Neutrophil (primary cell): ENCODE measurements around the gene KCNIP2.

Experiments used
- H3K27ac ChIP-seq: fragments of 200-600 bp; sonication (generic); 2 replicates; pipeline ENCODE4 v1.5.1; 2016; ENCODE audit warnings: mild to moderate bottlenecking, moderate library complexity
- H3K27me3 ChIP-seq: fragments of 200-600 bp; sonication (generic); 2 replicates; pipeline ENCODE4 v1.6.0; 2016; ENCODE audit warnings: mild to moderate bottlenecking
- H3K36me3 ChIP-seq: fragments of 200-600 bp; sonication (generic); 2 replicates; pipeline ENCODE4 v1.5.1; 2017
- H3K4me1 ChIP-seq, 2 experiments: fragments of 200-600 bp in 1 of 2; sonication (generic) in 1 of 2; 1 replicate in 1 of 2; 2 replicates in 1 of 2; pipeline versions ENCODE4 v1.5.1 to v1.6.1; 2013 to 2016; ENCODE audit warnings: low read depth in 1 of 2, low read length in 1 of 2, mild to moderate bottlenecking in 1 of 2, moderate library complexity in 1 of 2; ENCODE audit not compliant: control insufficient read depth in 1 of 2, insufficient read depth in 1 of 2
- H3K4me3 ChIP-seq, 2 experiments: fragments of 200-600 bp in 1 of 2; sonication (generic) in 1 of 2; 1 replicate in 1 of 2; 2 replicates in 1 of 2; pipeline ENCODE4 v1.5.1; 2013 to 2016; ENCODE audit warnings: low read depth in 1 of 2, low read length in 1 of 2, mild to moderate bottlenecking in 1 of 2, moderate library complexity in 1 of 2
- H3K9me3 ChIP-seq: fragments of 200-600 bp; sonication (generic); 2 replicates; pipeline ENCODE4 v1.5.1; 2016
- CTCF ChIP-seq: fragments of 200-600 bp; sonication (generic); IDR thresholded peaks from 2 replicates; pipeline ENCODE4 v1.5.1; 2016; ENCODE audit warnings: antibody characterized with exemption

Gene KCNIP2

GRCh38 chr10:101848894-101849351, 5.3 kb upstream of the KCNIP2 start:
- Histone ChIP-seq H3K4me3 (peak overlapping the region; percentile 24 to 35), H3K36me3 (no peaks in the 10 kb centered on the region), H3K27me3 (peaks cover 1% of the 10 kb centered on the region), H3K27ac (peak overlapping the region; percentile 88), H3K9me3 (no peaks in the 10 kb centered on the region), H3K4me1 (peaks cover 41 to 48% of the 10 kb centered on the region in 2 experiments)
- no peak for TF ChIP-seq CTCF

DNA sequence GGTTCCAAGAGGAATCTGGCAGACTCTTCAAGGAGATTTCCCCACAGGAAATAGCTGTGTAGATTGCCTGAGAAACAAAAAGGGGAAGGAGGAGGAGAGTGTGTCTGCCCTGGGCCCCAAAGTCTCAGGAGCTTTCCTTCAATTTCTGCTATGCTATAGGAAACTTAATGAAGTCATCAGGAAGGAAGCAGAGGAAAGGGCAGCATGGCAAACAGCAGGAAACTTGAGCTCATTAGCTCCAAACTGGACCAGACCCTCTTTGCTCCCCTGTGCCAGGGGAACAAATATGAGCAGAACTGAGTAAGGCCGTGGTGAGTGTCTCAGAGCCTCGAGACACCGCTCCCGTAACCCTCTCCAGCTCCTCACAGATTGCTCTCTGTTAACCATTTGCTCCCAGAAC, 4.8 kb upstream of the KCNIP2 start:
- H3K9me3 ChIP-seq = no peaks in the 10 kb centered on the region
- H3K36me3 ChIP-seq = no peaks in the 10 kb centered on the region
- peak overlapping the region; percentile 88 for H3K27ac ChIP-seq
- peaks cover 45 to 49% of the 10 kb centered on the region in 2 experiments for H3K4me1 ChIP-seq
- no peak for TF ChIP-seq CTCF
- H3K27me3 ChIP-seq = peaks cover 7% of the 10 kb centered on the region
- peak overlapping the region; percentile 24 to 35 for H3K4me3 ChIP-seq

DNA sequence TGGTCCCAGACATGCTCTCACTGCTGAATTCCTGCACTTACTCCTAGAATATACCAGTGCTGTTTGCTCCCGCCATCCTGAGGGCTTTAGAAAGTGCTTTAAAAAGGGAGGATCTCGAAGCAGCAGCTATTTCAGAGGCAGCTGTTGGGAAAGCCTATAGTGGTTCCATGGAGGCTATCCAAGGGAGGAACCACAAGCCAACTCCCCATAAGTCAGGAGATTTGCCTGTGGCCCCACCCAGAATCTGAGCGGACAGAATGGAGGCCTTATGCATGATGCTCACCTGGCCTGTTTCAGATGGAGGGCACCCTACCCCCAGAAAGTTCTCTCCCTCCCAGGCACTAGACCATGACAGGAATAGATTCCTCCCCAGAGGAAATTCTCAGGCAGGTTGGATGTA, 2.3 kb upstream of the KCNIP2 start:
- Histone ChIP-seq H3K36me3 (no peaks in the 10 kb centered on the region), H3K27me3 (peaks cover 32% of the 10 kb centered on the region), H3K9me3 (no peaks in the 10 kb centered on the region), H3K27ac (no peak overlapping the region), H3K4me1 (peaks cover 54 to 57% of the 10 kb centered on the region in 2 experiments), H3K4me3 (no peak overlapping the region)
- TF ChIP-seq CTCF = no peak

DNA sequence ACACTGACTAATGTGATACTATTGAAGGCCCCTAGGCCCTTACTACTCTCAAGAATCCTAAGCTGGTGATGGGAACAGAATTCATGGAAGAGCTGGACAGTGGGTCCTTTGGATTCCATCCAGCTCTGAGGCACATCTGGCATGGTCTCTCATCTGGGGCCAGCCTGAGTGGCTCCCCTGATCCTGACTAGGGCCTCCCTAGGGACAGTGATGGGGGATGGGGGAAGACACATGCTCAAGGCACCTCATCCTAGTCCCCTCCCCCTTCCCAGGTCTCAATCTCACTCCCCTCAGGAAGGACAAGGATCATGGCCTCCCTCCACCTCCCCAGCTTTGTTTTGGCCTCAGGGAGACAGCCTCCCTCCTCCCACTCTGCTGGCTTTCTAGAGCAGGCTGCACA, 1.8 kb downstream of the KCNIP2 start:
- no peaks in the 10 kb centered on the region for H3K9me3 ChIP-seq
- peaks cover 52% of the 10 kb centered on the region for H3K27me3 ChIP-seq
- TF ChIP-seq CTCF = no peak
- H3K36me3 ChIP-seq = no peaks in the 10 kb centered on the region
- H3K4me3 ChIP-seq = no peak overlapping the region
- no peak overlapping the region for H3K27ac ChIP-seq
- peaks cover 36 to 37% of the 10 kb centered on the region in 2 experiments for H3K4me1 ChIP-seq

DNA sequence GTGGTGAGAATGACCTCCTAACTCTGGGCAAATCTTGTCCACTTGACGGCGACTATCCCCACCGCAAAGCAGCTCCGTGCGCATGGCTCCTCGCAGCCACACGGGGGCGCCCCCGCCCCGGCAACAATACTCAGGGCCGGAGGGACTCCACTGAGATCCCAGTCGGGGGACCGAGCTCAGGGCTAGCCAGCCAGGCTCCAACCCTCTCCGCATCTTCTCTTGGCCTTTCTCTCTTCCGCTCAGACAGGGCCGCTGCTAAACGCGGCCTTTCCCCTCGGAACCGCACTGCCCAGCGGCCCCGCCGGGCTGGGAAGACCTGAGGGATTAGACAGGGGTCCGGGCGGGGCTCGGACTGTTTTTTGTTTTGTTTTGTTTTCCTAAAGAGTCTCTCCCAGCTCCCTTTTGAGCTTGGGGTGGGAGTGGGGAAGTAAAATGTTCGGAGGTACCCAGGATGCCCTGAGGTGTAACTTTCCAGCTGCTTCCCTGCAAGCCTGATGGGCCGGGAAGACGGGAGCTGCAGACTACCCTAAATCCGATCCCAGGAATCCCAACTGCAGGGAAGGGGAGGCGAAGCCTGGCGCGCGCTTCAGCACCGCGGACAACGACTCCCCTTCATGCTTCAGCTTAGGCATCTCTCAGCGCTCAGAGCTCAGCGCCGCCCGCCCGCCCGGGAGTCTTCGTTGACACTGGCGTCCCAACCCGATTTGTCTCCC, 2.7 kb downstream of the KCNIP2 start:
- Histone ChIP-seq H3K27me3 (peaks cover 52% of the 10 kb centered on the region), H3K4me1 (peaks cover 42 to 43% of the 10 kb centered on the region in 2 experiments), H3K4me3 (peak overlapping the region; percentile 57 to 69), H3K36me3 (no peaks in the 10 kb centered on the region), H3K27ac (peak overlapping the region; percentile 13), H3K9me3 (no peaks in the 10 kb centered on the region)
- peak; percentile 97 for TF ChIP-seq CTCF
